ENCODE results near the gene PHYKPL. TPM values are rescaled to one million over a fixed set of nuclear protein-coding genes. Genes with fewer than 3 reads are reported as not detected.
A peak's percentile ranks its signal among the peaks of the same experiment; 100 is the strongest.

PHYKPL gene
- total RNA-seq, 1 experiment from 2014 or later: 48.8 TPM

DNA sequence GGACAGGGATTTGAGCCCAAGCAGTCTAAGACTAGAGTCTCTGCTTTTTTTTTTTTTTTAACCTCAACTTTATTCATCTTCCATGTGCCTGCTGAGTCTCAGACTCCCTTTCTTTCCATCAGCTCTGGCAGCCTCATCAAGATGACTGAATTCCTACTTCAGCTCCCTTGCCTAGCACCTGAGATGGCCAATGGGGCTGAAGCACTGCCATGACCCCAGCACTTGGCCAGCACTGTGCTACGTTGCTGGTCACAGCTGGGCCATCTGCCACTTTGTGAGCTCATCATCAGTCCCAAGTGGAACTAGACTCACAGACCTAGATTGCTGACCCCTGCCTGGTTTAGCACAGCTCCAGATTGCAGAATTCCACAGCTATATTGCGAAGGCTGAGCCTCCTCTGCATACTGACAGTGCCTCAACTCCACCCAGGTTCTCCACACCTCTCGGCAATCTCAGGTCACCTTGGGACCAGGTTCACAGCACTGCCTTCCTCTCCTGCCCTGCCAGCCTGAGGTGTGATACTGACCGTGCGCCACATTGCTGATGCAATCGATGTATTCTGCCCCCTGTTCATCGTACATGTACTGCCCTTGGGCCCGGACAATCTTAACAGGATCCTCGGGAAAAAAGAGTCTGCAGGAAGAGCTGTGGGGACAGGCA, 1.6 kb downstream of the PHYKPL start:
- DNase-seq: no peak
- Histone ChIP-seq H3K79me1 (ENCODE audit: insufficient read depth, low read depth, low read length, poor library complexity, severe bottlenecking) (no peaks in the 10 kb centered on the region), H3K14ac (ENCODE audit: insufficient read depth, low read length) (no peak overlapping the region), H3K9me3 (ENCODE audit: control insufficient read depth, low read depth, low read length) (no peaks in the 10 kb centered on the region), H3K4me1 (ENCODE audit: insufficient read depth, low read length) (no peaks in the 10 kb centered on the region), H4K8ac (replicated peaks; ENCODE audit: insufficient read length, low read depth, low read length) (no peak overlapping the region), H4K20me1 (ENCODE audit: control insufficient read depth, insufficient read depth, insufficient read length) (no peaks in the 10 kb centered on the region), H3K18ac (ENCODE audit: insufficient read length, low read depth, low read length) (no peak overlapping the region), H2BK20ac (ENCODE audit: low read depth, low read length, poor library complexity, severe bottlenecking) (no peak overlapping the region), H3K4me2 (ENCODE audit: insufficient read depth, insufficient read length, low read length) (peak overlapping the region; percentile 61), H2AK5ac (ENCODE audit: insufficient read length, low read length) (no peak overlapping the region), H3K79me2 (ENCODE audit: insufficient read depth, low read length) (peaks cover 4% of the 10 kb centered on the region; the same call in 1 of the 2 replicates), H2AFZ (ENCODE audit: low read length) (no peak overlapping the region), H3K56ac (ENCODE audit: insufficient read length, low read depth, low read length) (no peak overlapping the region), H2BK12ac (ENCODE audit: insufficient read length, low read depth, low read length) (no peak overlapping the region), H3K27me3 (ENCODE audit: insufficient read depth, low read length) (no peaks in the 10 kb centered on the region), H4K91ac (ENCODE audit: insufficient read length, low read depth, low read length) (no peak overlapping the region), H3K27ac (ENCODE audit: insufficient read length, low read depth, low read length) (no peak overlapping the region), H3K23me2 (ENCODE audit: insufficient read length, low read depth, low read length, poor library complexity, severe bottlenecking) (peaks cover 3% of the 10 kb centered on the region), H4K5ac (ENCODE audit: insufficient read length, low read depth, low read length) (no peak overlapping the region), H3K4ac (ENCODE audit: low read depth, low read length) (no peak overlapping the region), H3K23ac (ENCODE audit: insufficient read length, low read depth, low read length) (no peak overlapping the region), H2BK5ac (ENCODE audit: insufficient read length, low read length) (no peak overlapping the region), H2BK15ac (ENCODE audit: low read depth, low read length) (no peak overlapping the region), H3T11ph (ENCODE audit: low read length) (no peak overlapping the region), H3K9ac (ENCODE audit: extremely low read depth, insufficient read length, low read length) (no peak overlapping the region), H2BK120ac (ENCODE audit: low read depth, low read length, poor library complexity, severe bottlenecking) (no peak overlapping the region)
- TF ChIP-seq, protein P1, sequence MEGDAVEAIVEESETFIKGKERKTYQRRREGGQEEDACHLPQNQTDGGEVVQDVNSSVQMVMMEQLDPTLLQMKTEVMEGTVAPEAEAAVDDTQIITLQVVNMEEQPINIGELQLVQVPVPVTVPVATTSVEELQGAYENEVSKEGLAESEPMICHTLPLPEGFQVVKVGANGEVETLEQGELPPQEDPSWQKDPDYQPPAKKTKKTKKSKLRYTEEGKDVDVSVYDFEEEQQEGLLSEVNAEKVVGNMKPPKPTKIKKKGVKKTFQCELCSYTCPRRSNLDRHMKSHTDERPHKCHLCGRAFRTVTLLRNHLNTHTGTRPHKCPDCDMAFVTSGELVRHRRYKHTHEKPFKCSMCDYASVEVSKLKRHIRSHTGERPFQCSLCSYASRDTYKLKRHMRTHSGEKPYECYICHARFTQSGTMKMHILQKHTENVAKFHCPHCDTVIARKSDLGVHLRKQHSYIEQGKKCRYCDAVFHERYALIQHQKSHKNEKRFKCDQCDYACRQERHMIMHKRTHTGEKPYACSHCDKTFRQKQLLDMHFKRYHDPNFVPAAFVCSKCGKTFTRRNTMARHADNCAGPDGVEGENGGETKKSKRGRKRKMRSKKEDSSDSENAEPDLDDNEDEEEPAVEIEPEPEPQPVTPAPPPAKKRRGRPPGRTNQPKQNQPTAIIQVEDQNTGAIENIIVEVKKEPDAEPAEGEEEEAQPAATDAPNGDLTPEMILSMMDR (conservative IDR thresholded peaks at IDR 0.05): no peak
- peaks cover 42 to 55% (median 53%) of the 10 kb centered on the region in 3 experiments for H3K36me3 Mint-ChIP-seq (ENCODE audit: insufficient read depth in 1 of 3, low read depth in 3 of 3)
- no peaks in the 10 kb centered on the region; the same call in 1 of the 2 replicates for H3K27me3 Mint-ChIP-seq (ENCODE audit: low read depth)
- peaks cover 12 to 22% of the 10 kb centered on the region in 2 experiments for H3K4me1 Mint-ChIP-seq
- H3K27ac Mint-ChIP-seq: no peak overlapping the region
- WGBS (ENCODE audit: extremely low coverage, insufficient read length, low lambda C conversion rate): no CpG with 5 or more reads among the region's 9 CpGs
- H3K9me3 Mint-ChIP-seq: no peaks in the 10 kb centered on the region; a peak in 1 of 5 replicates
- peak overlapping the region; percentile 79 to 82 for H3K4me3 Mint-ChIP-seq
